Stimulated activated CD8-positive, alpha-beta memory T cell treated with anti-CD3 and anti-CD28 coated beads, Interleukin-4, amount 100 ng/mL, for 24 hours (primary cell): ENCODE measurements around the gene NSFL1C.
A peak's percentile ranks its signal among the peaks of the same experiment; 100 is the strongest.
"Not testable (repeated sequence)": the region's sequence is repeated elsewhere in the genome, so short reads cannot be mapped to it uniquely, and the experiment has no call there.

Experiments used
- DNase-seq: peaks from one replicate; pipeline ENCODE4 v3.0.0-alpha.2; 2020; ENCODE audit warnings: low read depth

NSFL1C gene

DNA sequence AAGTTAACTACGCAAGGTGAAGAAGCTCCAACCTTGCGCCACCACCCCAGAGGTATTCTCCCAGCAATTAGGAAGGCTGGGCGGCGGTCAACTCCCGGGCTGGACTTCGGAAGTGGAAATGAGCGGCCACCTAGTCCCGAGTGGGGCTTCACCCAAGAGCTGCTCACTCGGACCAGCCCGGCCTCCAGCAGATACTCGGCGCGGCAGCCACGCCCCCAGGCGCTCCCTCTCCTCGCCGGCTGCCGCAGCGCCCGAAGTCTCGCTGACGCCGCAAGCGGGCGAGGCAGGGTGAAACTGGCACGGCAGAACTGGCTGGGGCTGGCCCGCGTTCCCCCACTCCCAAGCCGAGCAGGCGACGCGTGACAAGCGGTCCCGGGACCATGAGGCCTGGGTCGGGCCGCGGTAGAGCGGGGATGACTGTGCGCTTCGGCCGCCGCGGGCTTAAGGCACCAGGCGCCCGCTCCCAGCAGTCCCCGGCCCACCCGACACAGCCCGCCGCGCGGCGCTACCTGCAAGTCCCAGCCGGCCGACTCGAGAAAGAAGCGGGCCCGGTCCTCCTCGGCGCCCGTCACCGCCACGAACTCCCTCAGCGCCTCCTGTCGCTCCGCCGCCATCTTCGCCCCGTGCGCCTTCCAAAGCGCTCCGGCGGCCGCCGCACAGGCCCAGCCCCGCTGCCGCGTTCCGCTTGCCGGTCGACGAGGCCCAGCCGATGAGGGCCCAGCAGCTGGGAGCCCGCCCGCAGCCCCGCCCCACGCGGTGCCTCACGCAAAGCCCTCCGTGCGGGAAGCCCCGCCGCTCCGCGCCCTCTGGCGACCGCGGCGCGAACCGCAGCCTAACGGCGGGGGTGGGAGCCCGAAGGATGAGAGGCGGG, at the start of gene NSFL1C:
Gene NSFL1C, minus strand, starts transcription at position 639 of the 871 bp plus-strand sequence. Its CDS starts 25 bp downstream, at position 614.
- peak; percentile 96 for DNase-seq

DNA sequence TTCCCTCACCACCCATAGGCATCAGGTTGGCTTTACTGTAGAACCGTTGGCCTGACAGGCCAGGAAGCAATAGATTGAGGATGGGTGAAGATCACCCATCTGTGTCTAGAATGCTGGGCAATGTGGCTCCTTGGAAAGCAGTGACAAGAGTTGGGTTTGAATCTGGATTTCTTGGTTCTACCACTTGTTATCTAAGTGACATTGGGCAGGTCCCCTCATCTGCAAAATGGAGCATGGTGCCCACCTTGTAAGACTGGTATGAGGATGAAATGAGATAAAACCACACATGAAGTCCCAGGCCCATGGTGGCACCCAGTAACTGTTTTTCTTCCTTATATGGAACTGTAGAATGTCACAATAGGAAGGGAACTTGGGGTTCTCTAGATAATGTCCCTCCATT, 47.2 kb upstream of the NSFL1C start:
- DNase-seq, result no peak

DNA sequence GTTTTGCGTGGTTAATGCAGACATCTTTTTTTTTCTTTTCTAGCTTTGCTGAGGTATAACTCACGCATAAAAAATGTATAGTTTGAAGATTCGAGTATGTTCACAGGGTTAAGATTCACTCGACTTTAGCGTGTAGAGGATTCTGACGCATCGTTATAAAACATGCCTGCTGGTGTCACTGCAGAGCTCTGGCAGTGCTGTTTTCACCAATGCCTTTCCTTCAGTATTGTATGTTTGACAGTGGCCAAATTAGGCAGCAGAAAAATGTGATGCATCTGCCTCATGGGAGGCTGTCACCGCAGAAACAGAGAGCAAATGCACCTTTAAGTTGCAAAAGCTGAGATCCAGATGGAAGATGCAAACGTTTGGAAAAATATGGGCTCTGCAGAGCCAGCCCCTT, 42.6 kb upstream of the NSFL1C start:
- no peak for DNase-seq

DNA sequence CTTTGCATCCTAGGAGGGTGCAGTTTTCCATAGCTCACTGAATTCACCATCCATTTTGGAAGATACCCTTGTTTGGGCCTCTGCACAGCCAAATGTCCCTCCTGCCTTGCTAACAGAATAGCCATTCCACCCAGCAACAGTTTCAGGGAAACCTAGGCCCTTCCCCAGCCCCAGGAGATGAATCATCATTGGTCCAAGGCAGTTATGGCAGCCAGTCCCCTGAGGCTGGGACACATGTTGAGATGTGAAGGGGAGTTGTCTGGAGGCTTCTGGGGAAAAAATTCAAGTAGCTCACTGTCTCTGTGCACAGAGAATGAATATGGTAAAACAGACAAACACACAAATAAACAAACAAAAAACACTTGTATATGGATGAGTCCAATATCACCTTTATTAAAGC, 41.9 kb upstream of the NSFL1C start:
- no peak for DNase-seq

DNA sequence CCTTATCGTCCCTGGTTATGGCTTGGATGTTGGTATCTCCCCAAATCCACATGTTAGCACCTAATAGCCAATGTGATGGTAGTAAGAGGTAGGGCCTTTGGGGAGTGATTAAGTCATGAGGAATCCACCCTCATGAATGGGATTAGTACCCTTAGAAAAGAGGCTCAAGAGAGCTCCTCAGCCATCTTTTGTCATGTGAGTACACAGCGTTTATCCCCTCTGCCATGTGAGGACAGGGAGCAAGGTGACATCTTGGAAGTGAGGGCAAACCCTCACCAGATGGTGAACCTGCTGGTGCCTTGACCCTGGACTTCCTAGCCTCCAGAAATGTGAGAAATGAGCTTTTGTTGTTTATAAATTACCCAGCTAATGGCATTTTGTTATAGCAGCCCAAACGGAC, 40.6 kb upstream of the NSFL1C start:
- DNase-seq, result no peak

DNA sequence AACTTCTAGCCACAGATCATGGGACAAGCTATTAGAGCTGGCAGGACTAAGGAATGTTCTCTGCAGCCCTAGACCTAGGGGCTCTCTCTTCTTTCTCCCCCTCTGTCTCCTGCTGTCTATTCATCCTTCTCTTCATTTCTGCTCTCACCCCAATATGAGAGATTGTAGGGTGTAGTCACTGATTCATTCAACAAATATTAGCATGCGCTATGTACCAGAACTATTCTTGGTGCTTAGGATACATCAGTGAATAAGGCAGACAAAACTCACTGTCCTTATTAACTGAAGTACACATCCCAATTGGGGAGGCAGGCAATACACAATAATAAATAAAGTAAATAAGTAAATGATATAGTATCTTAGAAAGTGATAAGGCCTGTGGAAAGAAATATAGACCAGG, 39.2 kb upstream of the NSFL1C start:
- DNase-seq, result no peak

DNA sequence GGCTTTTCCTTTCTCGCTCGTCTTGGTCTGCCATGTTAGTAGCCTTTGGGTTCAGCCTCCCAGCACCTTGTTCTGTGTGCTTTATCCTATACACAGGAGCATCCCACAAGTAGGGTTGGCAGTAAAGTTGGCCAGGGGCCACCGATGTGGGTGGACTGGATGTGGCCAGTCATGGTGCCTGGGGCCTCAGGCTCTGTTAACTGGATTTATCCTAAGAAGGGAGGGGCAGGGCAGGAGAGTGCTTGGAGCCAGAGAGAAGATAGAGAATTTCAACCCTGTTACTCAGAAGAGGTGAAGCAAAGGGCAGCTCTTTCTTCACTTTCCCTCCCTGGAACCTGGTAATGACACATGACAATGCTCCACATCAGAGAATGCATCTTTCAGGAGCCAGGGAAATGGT, 38.7 kb upstream of the NSFL1C start:
- DNase-seq, result no peak

DNA sequence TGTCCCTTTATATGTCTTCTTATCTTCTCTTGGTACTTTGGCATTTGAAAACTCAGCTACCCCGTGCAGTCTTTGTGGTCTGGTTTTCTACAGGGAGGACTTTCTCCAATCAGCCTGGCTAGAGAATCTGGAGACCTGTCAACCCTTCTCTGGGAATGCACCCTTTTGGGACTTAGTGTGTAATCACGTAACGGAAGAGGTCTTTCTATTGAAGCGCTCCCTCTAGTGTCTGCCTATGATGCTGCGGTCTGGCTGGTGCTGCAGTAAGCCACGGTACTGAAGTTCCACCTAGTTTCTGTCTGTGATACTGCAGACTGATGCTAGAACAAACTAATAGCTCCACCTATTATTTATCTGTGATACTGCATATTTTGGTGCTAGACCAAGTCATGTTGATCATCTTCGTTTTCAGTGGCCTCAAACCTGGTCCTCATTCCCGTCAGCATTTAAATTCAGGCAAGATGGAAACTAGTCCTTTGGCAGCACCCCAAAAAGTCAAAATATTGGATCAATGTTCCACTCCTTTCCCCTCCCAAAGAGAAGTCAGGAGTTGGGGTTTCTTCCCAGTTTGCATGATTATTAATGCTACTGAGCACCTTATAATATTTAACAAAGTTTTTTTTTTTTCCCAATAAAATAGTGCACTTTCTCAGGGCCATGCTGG, 37.0 kb upstream of the NSFL1C start:
- peak; percentile 54 for DNase-seq

DNA sequence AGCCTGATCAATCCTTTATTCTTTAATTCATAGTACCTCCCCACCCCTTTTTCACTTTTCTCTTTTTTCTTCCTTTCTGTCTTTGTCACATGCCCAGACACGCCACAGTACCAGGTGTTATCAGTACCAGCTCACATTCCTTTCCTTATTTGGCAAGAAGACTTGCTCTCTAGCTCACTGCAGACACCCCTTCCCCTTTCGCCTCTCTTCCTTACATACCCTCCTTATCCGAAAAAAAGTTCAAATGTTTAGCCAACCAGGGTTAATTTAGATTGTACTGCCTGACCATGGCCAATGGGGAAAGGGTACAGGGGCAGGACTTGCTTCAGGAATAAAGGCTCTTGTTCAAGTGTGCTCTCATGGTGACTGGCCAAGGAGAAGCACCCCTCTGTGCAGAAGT, 33.8 kb upstream of the NSFL1C start:
- DNase-seq, result no peak

DNA sequence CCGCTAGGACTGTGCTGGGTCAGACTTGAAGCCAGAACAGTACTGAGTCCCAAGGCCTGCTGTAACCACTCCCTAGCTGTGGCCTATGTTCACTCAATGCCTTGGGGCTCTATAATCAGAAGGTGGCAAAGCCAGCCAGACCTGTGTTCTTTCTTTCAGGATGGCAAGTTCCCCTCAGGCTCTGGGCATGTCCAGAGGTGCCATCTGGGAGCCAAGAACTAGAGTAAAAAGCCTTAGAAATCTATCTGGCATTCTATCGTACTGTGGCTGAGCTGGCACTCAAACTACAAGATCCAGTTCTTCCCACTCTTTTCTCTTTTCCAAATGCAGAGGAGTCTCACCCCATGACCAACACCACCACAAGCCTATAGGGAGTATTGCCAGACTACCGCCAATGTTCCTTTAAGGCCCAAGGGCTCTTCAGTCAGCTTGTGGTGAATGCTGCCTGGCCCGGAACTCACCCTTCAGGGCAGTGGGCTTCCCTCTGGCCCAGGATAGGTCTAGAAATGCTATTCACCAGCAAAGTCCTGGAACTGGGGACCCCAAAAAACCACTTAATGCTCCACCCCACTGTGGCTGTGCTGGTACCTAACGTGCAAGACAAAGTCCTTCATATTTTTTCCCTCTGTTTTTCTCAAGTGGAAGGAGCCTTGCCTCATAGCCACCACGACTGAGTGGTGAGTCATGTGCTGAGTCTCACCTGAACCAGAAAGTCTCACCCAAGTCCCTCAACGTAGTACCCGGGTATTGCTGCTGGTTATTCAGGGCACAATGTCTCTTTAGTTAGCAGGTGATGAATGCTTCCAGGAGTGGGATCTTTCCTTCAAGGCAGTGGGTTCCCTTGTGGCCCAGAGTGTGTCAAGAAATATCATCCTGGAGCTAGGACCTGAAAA, 33.1 kb upstream of the NSFL1C start:
- no peak for DNase-seq

DNA sequence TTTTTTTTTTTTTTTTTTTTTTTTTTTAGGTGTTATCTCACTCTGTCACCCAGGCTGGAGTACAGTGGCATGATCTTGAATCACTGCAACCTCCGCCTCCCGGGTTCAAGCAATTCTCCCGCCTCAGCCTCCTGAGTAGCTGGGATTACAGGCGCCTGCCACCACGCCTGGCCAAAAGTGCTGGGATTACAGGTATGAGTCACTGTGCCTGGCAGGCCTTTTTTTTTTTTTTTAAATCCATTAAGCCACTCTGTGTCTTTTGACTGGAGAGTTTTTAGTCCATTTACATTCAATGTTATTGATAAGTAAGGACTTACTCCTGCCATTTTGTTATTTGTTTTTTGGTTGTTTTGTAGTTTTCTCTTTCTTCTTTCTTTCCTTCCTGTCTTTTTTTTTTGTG, 30.7 kb upstream of the NSFL1C start:
- not testable (repeated sequence) for DNase-seq

DNA sequence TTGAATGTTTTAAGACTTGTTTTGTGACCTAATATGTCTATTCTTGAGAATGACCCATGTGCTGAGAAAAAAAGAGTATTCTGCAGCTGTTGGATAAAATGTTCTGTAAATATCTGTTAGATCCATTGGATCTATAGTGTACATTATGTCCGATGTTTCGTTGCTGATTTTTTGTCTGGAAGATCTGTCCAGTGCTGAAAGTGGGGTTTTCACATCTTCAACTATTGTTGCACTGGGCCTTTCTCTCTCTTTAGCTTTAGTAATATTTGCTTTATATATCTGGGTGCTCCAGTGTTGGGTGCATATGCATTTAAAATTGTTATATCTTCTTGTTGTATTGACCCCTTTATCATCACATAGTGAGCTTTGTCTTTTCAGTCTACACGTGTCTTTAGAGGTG, 30.3 kb upstream of the NSFL1C start:
- no peak for DNase-seq

DNA sequence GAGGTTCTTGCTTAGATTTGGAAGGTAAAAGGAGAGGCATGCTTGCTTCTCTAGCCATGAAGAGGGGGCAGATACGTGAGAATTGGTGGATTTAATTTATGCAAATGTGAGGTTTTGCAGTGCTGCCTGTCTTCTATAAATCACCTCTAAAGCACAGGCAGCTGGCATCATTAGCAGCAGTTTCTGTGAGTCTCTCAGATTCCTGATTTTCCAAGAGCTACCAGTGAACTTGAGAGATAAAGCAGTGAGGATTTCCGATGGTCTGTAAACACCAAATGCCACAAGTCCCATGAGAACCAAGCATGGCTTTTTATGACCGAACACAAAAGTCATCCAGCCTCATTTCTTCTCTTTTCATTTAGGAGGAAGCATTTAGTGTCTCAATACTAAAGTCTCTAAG, 27.8 kb upstream of the NSFL1C start:
- DNase-seq, result no peak

DNA sequence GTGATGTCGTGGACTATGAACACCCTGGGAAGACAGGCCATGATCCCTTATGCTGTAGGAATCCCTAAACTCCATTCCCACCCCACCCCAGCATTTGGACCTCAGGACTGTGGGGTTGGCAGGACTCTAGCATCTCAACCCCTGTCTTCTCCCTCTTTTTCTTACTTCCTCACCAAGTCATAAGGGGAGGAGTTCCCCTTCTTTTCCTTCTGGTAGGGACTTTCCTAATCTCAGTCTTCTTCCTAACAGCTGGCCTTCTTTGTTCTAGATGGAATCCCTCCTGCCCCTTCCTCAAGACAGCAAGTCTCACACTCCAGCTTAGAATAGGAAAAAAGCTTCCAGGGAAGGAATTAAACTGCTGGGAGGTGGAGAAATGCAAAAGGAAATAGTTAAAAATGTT, 26.9 kb upstream of the NSFL1C start:
- no peak for DNase-seq

DNA sequence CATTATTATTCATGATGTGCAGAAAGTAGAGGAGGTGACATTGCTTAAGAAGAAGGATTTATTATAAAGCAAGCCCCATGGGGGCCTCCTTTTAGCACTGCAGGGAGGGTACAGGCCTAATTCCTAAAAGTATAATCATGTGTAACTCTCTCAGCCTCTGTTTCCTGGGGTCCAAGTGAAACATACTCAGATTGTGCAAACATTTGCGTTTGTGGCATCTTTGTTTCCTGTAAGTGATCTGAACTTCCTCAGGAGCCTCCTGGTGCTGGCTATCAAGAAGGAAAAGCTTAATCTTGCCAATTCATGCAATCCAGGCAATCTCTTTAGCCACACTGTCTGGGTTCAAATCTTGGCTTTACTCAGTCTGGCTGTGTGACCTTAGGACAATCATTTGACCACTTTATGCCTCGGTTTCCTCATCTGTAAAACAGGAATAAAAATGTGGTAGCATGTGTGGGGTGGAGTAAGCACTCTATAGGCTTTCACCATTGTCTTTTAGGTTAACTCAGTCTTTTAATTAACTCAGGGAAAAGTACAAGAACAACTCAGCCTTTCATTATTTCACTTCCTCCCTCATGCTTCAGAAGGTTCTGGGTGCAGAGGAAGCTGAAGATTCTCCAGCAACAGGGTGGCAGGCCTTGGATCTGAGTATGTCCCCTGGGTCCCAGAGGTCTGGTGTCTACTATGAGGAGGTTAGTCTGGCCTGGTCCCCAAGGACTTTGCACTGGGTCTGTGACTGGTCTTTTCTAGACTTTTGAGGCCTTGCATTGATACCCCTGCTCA, 25.4 kb upstream of the NSFL1C start:
- no peak for DNase-seq

DNA sequence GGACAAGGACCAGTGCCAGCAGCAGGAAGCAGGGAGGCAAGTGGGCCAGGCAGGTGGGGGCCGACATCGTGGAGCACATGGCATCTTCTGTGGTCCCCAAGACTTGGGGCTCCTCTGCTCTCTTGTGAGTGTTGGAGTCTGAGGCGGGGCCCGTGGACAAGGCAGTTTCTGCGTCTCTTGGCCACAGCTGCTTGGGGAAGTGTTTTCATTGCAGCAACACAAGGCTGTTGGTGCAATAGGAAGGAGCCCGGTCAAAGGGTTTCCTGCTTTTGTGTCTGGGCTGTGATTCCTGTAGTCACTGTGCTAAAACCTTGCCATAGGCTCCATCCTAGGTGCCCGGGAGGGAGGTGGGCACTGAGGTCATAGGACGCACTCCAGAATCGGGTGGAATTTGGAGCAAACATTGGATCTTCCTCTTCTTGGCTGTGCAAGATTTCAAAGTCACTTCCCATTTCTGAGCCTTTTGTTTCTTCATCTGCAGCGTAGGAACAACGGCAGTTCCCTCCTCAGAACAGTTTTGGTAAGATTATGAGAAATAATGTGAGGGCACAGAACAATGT, 24.7 kb upstream of the NSFL1C start, which contains the start of gene SIRPB2:
Gene SIRPB2, minus strand, starts transcription at position 140 of the 560 bp plus-strand sequence. Its CDS starts 61 bp downstream, at position 79.
- DNase-seq, result no peak

DNA sequence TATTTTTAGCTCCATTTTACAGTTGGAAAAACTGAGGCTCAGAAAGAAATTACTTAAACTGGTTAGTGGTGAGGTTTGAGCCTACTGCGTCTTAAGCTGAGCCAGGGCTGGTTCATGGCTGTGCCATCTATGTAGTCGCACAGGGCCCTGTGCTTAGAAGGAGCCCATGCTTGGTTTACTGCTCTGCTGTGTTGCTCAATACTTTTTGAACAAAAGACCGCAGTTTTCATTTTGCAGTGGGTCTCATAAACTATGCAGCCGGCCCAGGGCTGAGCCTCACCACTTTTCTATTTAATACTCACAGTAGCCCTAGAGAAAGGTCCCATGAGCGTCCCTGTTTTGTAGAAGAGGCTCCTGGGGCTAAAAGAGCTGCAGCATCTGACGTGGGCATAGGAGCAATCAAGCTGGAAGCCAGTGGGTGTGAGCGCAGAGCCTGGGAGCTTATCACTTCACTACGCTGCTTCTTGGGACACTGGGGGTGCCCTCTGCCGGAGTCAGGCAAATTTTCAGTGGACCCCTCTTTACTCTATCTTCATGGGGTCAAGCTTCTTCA, 24.1 kb upstream of the NSFL1C start:
- DNase-seq, result no peak

DNA sequence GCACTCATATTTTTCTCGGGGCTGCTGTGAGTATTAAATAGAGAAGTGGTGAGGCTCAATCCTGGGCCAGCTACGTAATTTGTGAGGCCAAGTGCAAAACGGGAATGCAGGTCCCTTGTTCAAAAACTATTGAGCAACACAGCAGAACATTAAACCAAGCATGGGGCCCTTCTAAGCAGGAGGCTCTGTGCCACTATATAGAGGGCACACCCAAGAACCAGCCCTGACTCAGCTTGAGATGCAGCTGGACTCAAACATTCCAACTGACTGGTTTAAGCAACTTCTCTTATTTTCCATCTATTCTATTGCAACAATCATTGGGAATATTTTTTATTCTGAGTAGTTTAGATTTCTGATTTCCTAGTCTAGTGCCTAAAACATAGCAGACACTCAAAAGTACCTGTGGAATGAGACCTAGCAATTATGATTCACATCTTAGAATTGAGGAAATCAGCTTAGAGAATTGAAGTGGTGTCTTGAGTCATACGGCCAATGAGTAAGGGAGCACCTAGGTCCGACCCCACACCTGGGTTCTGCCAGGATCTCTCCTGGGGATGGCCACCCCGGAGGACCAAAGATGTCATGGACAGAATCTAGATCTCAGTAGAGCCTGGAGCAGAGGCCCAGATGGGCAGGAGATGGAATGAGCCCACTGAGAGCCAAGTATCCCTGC, 23.3 kb upstream of the NSFL1C start:
- DNase-seq, result no peak

DNA sequence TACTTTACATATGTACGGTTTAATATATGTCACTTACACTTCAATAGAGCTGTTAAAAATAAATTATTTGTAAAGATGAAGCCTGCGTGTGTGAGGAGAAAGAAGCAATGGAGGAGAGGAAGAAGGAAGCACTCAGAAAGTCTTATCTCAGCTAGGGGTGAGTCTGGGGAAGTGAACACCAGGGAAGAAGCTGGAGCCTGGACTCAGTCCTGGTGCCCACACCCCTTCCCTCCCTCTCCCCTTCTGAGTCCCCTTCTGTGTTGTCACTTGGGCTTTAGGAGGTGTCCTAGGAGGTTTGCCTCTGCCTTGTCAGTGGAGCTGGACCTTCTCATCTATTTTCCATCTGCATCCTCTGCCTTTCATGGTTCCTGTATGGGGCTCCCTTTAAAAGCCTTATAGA, 22.7 kb upstream of the NSFL1C start:
- DNase-seq, result no peak

DNA sequence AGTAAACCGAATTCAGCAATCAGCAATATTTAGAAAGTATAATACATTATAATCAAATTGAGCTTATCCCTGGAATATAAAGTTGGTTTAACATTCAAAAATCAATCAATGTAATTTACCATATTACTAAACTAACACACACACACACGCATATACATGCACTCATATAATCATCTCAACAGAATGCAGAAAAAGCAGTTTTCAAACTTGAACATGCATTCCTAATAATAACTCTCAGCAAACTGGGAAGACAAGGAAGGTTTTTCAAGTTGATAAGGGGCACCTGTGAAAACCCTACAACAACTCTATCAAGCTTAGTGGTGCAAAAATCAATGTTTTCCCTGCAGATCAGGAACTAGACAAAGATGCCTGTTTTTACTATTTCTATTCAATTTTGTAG, 19.9 kb upstream of the NSFL1C start:
- no peak for DNase-seq
